Measurements from ENCODE around the gene WFDC10A. TPM values are rescaled to one million over a fixed set of nuclear protein-coding genes. Genes with fewer than 3 reads are reported as not detected.

Gene WFDC10A
- total RNA-seq, 3 donors from 2014 or later = not detected

- H3K4me1 ChIP-seq = no peaks in the 10 kb centered on the region
- H3K27ac ChIP-seq = no peak overlapping the region
Observed at GRCh38 chr20:45611054-45611453, 18.5 kb upstream of the WFDC10A start.

GRCh38 chr20:45612314-45612713 lies 17.2 kb upstream of the WFDC10A start:
- no peak for DNase-seq (ENCODE audit: low spot score in 2 of 2)
- no peak overlapping the region for H3K27ac ChIP-seq
- H3K36me3 ChIP-seq = no peaks in the 10 kb centered on the region
- intact Hi-C loops (cut with DNase I; ENCODE audit: low total_unique reads) = no loop called here
- no peaks in the 10 kb centered on the region for H3K4me1 ChIP-seq
- no peaks in the 10 kb centered on the region for H3K27me3 ChIP-seq
- no peak overlapping the region for H3K4me3 ChIP-seq
- H3K9me3 ChIP-seq = no peaks in the 10 kb centered on the region
- no peak for TF ChIP-seq POLR2A (IDR thresholded peaks at IDR 0.05)
- TF ChIP-seq POLR2AphosphoS5 (IDR thresholded peaks at IDR 0.05) = no peak
- no peak for TF ChIP-seq CTCF (IDR thresholded peaks at IDR 0.05)

More at GRCh38 chr20:45611054-45611453, 18.5 kb upstream of the WFDC10A start:
- no peak for DNase-seq (ENCODE audit: low spot score in 2 of 2)
- TF ChIP-seq CTCF (IDR thresholded peaks at IDR 0.05) (no peak), POLR2A (IDR thresholded peaks at IDR 0.05) (no peak), POLR2AphosphoS5 (IDR thresholded peaks at IDR 0.05) (no peak)
- no peaks in the 10 kb centered on the region for H3K9me3 ChIP-seq
- H3K27me3 ChIP-seq = no peaks in the 10 kb centered on the region
- H3K36me3 ChIP-seq = no peaks in the 10 kb centered on the region
- no peak overlapping the region for H3K4me3 ChIP-seq
- intact Hi-C loops (cut with DNase I; ENCODE audit: low total_unique reads) = no loop called here

GRCh38 chr20:45617591-45617990 lies 11.9 kb upstream of the WFDC10A start:
- no peaks in the 10 kb centered on the region for H3K9me3 ChIP-seq
- intact Hi-C loops (cut with DNase I; ENCODE audit: low total_unique reads) = no loop called here
- H3K27ac ChIP-seq = no peak overlapping the region
- no peak for DNase-seq (ENCODE audit: low spot score in 2 of 2)
- H3K27me3 ChIP-seq = no peaks in the 10 kb centered on the region
- TF ChIP-seq CTCF (IDR thresholded peaks at IDR 0.05) = no peak
- no peak for TF ChIP-seq POLR2A (IDR thresholded peaks at IDR 0.05)
- TF ChIP-seq POLR2AphosphoS5 (IDR thresholded peaks at IDR 0.05) = no peak
- H3K4me1 ChIP-seq = no peaks in the 10 kb centered on the region
- H3K36me3 ChIP-seq = no peaks in the 10 kb centered on the region
- H3K4me3 ChIP-seq = no peak overlapping the region

- Histone ChIP-seq H3K4me1 (no peaks in the 10 kb centered on the region), H3K9me3 (no peaks in the 10 kb centered on the region), H3K36me3 (no peaks in the 10 kb centered on the region), H3K27ac (no peak overlapping the region), H3K4me3 (no peak overlapping the region), H3K27me3 (no peaks in the 10 kb centered on the region)
- DNase-seq (ENCODE audit: low spot score in 2 of 2) = no peak
- intact Hi-C loops (cut with DNase I; ENCODE audit: low total_unique reads) = no loop called here
- TF ChIP-seq CTCF (IDR thresholded peaks at IDR 0.05) (no peak), POLR2A (IDR thresholded peaks at IDR 0.05) (no peak), POLR2AphosphoS5 (IDR thresholded peaks at IDR 0.05) (no peak)
Observed at GRCh38 chr20:45621593-45621992, 7.9 kb upstream of the WFDC10A start.

- TF ChIP-seq POLR2AphosphoS5 (IDR thresholded peaks at IDR 0.05) (no peak), POLR2A (IDR thresholded peaks at IDR 0.05) (no peak), CTCF (IDR thresholded peaks at IDR 0.05) (no peak)
- Histone ChIP-seq H3K36me3 (no peaks in the 10 kb centered on the region), H3K27ac (no peak overlapping the region), H3K4me3 (no peak overlapping the region), H3K9me3 (no peaks in the 10 kb centered on the region), H3K27me3 (no peaks in the 10 kb centered on the region), H3K4me1 (no peaks in the 10 kb centered on the region)
- DNase-seq (ENCODE audit: low spot score in 2 of 2) = no peak
- intact Hi-C loops (cut with DNase I; ENCODE audit: low total_unique reads) = loop anchor here (5.0 kb wide), 1 partner anchor 656 kb away; no protein-coding TSS in a partner anchor
Observed at GRCh38 chr20:45626540-45626939, 3.0 kb upstream of the WFDC10A start.
